Endothelial cell of umbilical vein (primary cell): ENCODE data around the gene PLPP7.

Experiments used
- EZH2 ChIP-seq: IDR thresholded peaks from 2 replicates; pipeline ENCODE4 v1.6.1; 2012; ENCODE audit warnings: borderline replicate concordance, low read depth, mild to moderate bottlenecking, moderate library complexity, low read length, inconsistent platforms; ENCODE audit not compliant: severe bottlenecking
- POLR2A ChIP-seq: IDR thresholded peaks from 2 replicates; pipeline ENCODE4 v1.6.1; 2012; ENCODE audit warnings: low read depth, mild to moderate bottlenecking, control low read depth, low read length
- TF ChIP-seq, protein P1 (sequence below), 2 donors: IDR thresholded peaks; 1 replicate in 1 of 2; 2 replicates in 1 of 2; pipeline ENCODE4 v1.5.1; 2011; ENCODE audit warnings: low read length in 2 of 2, mild to moderate bottlenecking in 2 of 2, moderate library complexity in 2 of 2, control low read depth in 1 of 2, inconsistent platforms in 1 of 2, low read depth in 1 of 2; ENCODE audit not compliant: insufficient read depth in 1 of 2; ENCODE audit errors: extremely low read depth in 1 of 2

- TF ChIP-seq, protein P1, sequence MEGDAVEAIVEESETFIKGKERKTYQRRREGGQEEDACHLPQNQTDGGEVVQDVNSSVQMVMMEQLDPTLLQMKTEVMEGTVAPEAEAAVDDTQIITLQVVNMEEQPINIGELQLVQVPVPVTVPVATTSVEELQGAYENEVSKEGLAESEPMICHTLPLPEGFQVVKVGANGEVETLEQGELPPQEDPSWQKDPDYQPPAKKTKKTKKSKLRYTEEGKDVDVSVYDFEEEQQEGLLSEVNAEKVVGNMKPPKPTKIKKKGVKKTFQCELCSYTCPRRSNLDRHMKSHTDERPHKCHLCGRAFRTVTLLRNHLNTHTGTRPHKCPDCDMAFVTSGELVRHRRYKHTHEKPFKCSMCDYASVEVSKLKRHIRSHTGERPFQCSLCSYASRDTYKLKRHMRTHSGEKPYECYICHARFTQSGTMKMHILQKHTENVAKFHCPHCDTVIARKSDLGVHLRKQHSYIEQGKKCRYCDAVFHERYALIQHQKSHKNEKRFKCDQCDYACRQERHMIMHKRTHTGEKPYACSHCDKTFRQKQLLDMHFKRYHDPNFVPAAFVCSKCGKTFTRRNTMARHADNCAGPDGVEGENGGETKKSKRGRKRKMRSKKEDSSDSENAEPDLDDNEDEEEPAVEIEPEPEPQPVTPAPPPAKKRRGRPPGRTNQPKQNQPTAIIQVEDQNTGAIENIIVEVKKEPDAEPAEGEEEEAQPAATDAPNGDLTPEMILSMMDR (IDR thresholded peaks at IDR 0.05; ENCODE audit: extremely low read depth in 1 of 2, insufficient read depth in 1 of 2, low read depth in 1 of 2, low read length in 2 of 2) = no peak
- TF ChIP-seq EZH2 (no peak), POLR2A (no peak)
These were observed 15.5 kb upstream of the PLPP7 start for GRCh38 chr9:131273856-131274673.
